ENCODE measurements around the gene CRYGS. TPM values are rescaled to one million over a fixed set of nuclear protein-coding genes. Genes with fewer than 3 reads are reported as not detected.
A peak's percentile ranks its signal among the peaks of the same experiment; 100 is the strongest.
"Not testable (repeated sequence)": the region's sequence is repeated elsewhere in the genome, so short reads cannot be mapped to it uniquely, and the experiment has no call there.

The CRYGS gene
- total and polyA plus RNA-seq, 11 donors, result 0.18 to 2.7 (median 0.76) TPM; not detected in 1

- peaks cover 0 to 6% (median 0%) of the 10 kb centered on the region in 12 donors for H3K4me1 ChIP-seq
- ATAC-seq (no peak), DNase-seq (no peak)
- no peaks in the 10 kb centered on the region for H3K9me3 ChIP-seq
- H3K4me3 ChIP-seq, result no peak overlapping the region
- TF ChIP-seq CTCF (IDR thresholded peaks at IDR 0.05) (no peak), POLR2A (IDR thresholded peaks at IDR 0.05) (no peak)
- H3K27ac ChIP-seq, result no peak overlapping the region
- intact Hi-C loops (cut with DNase I), result loop anchor here in 1 of 10 donors (5.0 kb wide), 1 partner anchor 347 kb away; no protein-coding TSS in a partner anchor
- peaks cover 0 to 19% (median 12%) of the 10 kb centered on the region in 9 donors for H3K36me3 ChIP-seq
- no peaks in the 10 kb centered on the region for H3K27me3 ChIP-seq
- 54 to 63% (median 57%) methylated on average over 5 of the region's 5 CpGs for WGBS, 4 donors
These were observed 45.8 kb upstream of the CRYGS start for GRCh38 chr3:186589856-186590579.

- Histone ChIP-seq H3K27ac (no peak overlapping the region), H3K27me3 (no peaks in the 10 kb centered on the region), H3K4me1 (no peaks in the 10 kb centered on the region), H3K4me3 (no peak overlapping the region), H3K9me3 (no peaks in the 10 kb centered on the region), H3K36me3 (peaks cover 0 to 28% (median 20%) of the 10 kb centered on the region in 9 donors)
- DNase-seq, result no peak
- WGBS, 4 donors, result 40 to 48% (median 43%) methylated on average over 3 of the region's 3 CpGs
- intact Hi-C loops (cut with DNase I), result loop anchor here in 1 of 10 donors (5.0 kb wide), 1 partner anchor 348 kb away; no protein-coding TSS in a partner anchor
- TF ChIP-seq CTCF (IDR thresholded peaks at IDR 0.05), result peak in 6 of 12 donors; percentile 10 to 30 (median 18)
- TF ChIP-seq POLR2A (IDR thresholded peaks at IDR 0.05), result no peak
- ATAC-seq, result no peak
These were observed 44.9 kb upstream of the CRYGS start for GRCh38 chr3:186589121-186589520.

- WGBS, 4 donors, result 71 to 84% (median 78%) methylated on average over 2 of the region's 2 CpGs
- Histone ChIP-seq H3K4me1 (no peaks in the 10 kb centered on the region), H3K27ac (no peak overlapping the region), H3K27me3 (no peaks in the 10 kb centered on the region), H3K36me3 (peaks cover 0 to 33% (median 25%) of the 10 kb centered on the region in 9 donors), H3K4me3 (no peak overlapping the region), H3K9me3 (no peaks in the 10 kb centered on the region)
- ATAC-seq, result no peak
- no peak for TF ChIP-seq POLR2A (IDR thresholded peaks at IDR 0.05)
- TF ChIP-seq CTCF (IDR thresholded peaks at IDR 0.05), result no peak
- intact Hi-C loops (cut with DNase I), result loop anchor here in 1 of 10 donors (5.0 kb wide), 1 partner anchor 349 kb away; no protein-coding TSS in a partner anchor
- DNase-seq, result no peak
These were observed 44.5 kb upstream of the CRYGS start for GRCh38 chr3:186588632-186589031.

- intact Hi-C loops (cut with DNase I), result loop anchor here in 1 of 10 donors (5.0 kb wide), 1 partner anchor 350 kb away; no protein-coding TSS in a partner anchor
- Histone ChIP-seq H3K9me3 (no peaks in the 10 kb centered on the region), H3K4me3 (no peak overlapping the region), H3K4me1 (no peaks in the 10 kb centered on the region), H3K27me3 (no peaks in the 10 kb centered on the region), H3K36me3 (peaks cover 0 to 47% (median 39%) of the 10 kb centered on the region in 9 donors), H3K27ac (no peak overlapping the region)
- DNase-seq (no peak), ATAC-seq (no peak)
- TF ChIP-seq POLR2A (IDR thresholded peaks at IDR 0.05), result no peak
- no peak for TF ChIP-seq CTCF (IDR thresholded peaks at IDR 0.05)
These were observed 43.0 kb upstream of the CRYGS start for GRCh38 chr3:186587183-186587582.

GRCh38 chr3:186586245-186586644 lies 42.1 kb upstream of the CRYGS start:
- not testable (repeated sequence) for ATAC-seq, H3K27me3 ChIP-seq, DNase-seq, H3K4me3 ChIP-seq, H3K4me1 ChIP-seq, H3K27ac ChIP-seq, H3K9me3 ChIP-seq
- H3K36me3 ChIP-seq, result peaks cover 0 to 57% (median 48%) of the 10 kb centered on the region in 9 donors
- intact Hi-C loops (cut with DNase I), result loop anchor here in 1 of 10 donors (5.0 kb wide), 1 partner anchor 351 kb away; no protein-coding TSS in a partner anchor
- WGBS, 4 donors, result 81 to 96% (median 83%) methylated on average over 8 to 9 of the region's 9 CpGs

Measured in heart left ventricle (tissue), 16 donors.